Stimulated activated CD4-positive, alpha-beta T cell treated with anti-CD3 and anti-CD28 coated beads, Interleukin-4, amount 100 ng/mL, for 1 hour (primary cell): Measurements from ENCODE around the gene PUM1.

ENCODE experiments used
- DNase-seq: peaks from one replicate; pipeline ENCODE4 v3.0.0-alpha.2; 2020

The PUM1 gene

DNA sequence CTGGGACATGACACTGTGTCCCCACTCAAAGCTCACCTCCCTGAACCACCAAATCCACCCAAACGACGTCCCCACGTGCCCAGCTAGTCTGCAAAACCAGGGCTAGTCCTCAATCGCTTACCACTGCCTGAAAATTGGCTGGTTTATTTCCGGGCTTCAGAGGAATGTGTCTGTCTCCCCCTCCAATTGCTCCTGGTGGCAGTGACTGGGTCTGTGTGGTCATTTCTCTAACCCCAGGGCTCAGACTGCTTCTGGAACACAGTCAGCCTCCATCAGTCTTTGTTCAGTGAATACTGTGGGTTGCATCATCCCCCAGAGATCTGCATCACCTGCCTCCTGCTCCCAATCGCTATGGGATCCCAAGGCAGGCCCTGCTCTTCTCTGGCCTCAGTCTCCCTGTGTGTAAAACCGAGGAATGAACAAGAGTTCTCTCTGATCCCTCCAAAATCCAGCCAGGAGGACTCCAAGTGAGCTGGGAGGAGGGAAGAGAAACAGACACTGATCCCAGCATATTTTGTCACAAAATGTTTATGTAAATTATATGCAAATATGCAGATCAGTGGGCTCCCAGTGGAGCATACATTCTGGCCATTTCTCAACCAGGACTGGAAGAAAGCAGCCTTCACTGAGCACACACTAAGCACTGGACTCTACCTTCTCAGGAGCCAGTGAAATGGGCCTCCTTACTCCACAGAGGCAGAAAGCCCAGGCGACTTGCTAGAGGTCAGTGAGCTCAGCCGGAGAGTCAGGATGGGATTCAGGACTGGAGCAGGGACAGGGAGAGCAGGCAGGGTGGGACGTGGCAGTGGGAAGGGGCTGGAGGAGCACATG, 177.8 kb downstream of the PUM1 start:
- DNase-seq = no peak

DNA sequence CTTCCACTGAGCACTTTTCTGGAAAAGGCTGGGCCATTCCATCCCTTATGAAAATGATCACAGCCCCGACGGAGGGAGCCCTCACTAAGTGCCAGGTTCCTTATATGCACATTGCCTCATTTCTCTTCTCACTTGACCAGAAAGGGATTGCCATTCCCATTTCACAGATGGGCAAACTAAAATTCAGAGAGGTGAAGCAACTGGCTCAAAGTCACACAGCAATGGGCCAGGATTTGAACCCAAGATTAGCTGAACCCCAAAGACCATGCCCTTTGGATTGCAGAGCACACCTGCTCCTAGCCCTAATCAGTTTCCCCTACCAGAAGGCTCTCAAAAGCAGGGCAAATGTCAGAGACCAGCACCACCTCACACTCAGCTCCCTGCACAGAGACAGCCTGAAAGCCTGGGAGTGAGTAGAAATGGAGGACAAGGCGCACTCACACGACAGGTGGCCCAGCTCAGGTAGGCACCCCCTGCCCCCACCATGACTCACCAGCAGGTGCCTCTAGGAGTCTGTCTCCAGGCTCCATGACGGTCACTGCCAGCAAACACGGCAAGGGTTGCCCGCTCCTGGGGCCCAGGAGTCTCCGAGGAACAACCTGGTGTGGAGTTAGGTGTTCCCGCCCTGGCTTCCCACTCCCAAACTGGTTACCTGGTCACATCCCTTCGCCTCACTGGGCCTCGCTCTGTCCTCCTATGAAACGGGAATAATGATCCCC, 178.6 kb downstream of the PUM1 start:
- no peak for DNase-seq

DNA sequence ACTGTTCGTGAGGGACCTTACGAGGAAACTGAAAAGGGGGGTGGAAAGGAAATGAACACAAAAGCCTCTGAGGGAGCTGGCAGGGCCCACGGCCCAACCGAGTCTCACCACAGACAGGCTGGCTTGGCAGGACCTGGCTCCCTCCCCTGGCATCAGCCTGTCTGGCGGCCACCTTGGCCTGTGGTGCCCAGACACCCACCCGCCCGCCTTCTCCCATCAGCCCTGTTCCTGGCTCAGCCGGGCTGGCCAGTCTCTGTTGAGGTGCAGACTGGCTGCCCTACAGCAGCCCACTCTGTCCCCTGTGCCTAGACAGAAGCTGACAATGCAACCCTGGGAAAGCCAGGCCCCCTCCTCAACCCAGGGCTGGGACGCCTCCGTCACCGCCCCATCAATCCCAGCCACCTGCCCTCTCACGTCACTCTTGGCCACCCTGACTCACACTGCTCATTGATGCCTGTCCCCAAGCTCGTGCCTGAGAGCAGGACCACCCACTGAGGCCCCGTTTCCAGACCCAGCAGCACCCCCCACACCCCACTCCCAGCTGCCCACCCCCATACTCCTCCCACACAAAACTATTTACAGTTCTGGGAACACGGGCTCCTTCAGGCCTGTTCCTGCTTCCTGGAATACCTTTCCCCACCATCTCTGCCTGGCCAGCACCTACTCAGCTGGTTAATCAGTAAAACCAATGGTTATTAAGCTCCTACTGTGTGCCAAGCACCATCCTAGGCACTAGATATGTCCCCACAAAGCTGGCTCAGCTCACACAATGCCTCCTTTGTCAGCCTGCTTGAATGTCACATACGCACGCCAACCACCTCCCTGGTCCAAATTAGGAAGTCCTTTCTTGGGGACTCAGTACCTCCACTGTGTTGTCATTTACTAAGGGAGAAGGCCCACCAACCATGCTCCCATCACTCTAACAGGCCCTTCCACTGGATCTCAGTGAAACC, 179.7 kb downstream of the PUM1 start:
- DNase-seq = no peak

DNA sequence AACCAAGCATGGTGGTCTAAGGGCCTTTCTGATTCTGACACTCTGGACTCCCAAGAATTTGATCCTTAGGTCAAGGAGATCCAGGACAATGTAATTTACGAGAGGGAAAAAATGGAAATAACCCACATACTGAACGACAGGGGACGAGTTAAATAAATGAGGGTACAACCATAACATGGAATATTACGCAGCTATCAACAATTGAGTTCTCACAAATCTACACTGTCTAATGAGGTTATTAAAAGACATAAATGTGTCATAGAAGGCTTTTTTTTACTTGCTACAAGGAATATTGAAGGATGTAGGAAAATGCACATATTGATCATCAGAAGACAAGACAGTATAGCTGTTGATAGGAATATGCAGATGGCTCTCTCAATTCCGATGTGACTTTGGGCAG, 180.8 kb downstream of the PUM1 start:
- no peak for DNase-seq

DNA sequence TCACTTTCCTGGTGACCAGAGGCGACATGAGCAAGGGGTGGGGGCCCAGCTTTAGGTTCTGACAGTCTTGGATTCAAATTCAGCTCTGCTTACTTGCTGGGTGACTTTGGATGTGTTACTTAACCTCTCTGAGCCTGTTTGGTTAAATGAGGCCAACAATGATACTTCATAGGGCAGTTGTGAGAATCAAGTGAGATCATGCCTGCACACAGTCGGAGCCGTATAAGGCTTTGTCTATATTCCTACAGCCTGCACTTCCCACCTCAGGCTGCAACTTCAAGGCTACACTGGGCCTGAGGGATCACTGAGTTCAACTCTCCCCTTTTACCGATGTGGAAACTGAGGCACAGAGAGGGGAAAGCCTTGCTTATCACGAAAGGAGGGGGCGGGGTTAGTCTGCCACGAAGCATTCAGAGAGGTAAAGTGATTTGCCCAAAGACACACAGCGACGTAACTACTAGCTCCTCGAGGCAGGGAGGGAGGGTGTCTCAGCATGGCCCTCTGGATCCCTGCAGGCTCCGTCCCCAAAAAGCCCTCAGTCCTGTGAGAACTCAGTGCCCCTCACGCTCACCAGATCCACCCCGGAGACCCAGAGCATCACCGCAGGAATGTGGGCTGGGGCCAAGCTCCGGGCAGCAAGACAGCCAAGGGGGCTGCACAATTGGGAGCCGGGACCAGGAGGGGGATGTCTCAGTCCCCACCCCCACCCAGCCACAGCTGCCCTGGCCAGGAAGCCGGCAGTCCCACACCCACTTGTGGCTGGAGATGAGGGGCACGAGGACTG, 181.9 kb downstream of the PUM1 start:
- no peak for DNase-seq

DNA sequence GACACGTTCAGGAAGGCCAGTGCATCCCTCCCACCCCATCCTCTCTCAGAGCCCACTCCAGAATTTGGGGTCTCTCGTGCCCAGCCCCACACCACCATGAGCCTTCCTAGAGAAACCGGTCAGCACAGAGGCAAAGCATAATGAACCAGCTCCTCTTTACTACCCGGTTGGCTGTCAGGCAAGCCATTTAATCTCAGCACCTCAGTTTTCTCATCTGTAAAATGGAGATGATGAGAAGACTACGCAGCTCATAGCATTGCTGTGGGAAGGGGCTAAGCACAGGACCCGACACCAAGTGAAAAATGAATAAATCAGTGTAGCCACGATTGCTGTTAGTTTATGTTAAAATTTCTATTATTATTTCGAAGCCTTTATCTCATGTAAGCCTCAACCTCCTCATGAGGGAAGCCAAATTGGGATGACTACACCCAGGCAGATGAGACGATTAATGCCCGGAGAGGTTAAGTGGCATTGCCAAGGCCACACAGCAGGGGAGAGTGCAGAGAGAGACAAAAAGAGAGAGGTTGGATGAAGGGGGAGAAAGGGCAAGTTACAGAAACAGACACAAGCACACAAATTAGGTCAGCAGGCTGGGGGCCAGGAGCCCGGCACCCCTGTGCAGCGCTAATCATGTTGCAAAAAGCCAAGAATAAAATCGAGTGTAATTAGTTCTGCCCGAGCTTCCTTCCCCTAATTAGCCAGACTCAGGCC, 182.7 kb downstream of the PUM1 start:
- DNase-seq = no peak
